HCEC 1CT (cell line): ENCODE measurements around the gene CLDND2.

Source experiments
- DNase-seq: peaks from one replicate; pipeline ENCODE4 v3.0.0-alpha.2; 2017

The CLDND2 gene

GRCh38 chr19:51352783-51353360 lies 15.9 kb downstream of the CLDND2 start:
- no peak for DNase-seq

DNA sequence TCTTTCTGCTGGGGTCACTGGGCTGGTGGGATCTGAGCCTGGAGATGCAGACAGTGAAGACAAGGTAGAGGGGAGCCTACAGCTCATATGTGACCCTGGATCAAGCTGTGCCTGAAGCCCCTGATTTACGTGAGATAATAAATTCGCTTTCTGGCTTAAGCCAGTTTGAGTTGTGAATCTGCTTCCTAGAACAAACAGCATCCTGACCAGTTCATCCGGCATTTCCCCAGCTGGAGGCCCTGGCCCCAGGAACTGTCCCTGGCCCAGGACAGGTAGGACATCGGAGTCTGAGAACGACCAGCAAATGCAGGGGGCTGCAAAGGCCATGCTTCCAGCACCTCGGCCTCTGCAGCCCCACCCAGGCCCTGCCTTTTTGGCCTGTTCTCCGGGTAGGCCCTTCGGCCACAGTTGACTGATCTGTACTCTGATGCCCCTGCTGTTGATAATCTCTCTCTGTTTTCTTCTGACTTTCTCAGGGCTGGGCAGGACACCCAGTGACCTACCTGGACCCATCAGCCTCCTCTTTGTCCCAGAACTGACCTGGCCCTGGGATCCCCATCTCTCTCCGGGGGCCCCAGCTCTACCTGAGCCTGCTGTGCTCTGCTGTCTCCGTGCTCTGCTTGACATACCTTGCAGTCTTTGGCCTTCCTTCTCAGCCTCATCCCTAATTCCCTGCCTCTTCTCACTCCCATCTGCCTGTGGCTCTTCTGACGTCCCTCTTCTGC lies 17.4 kb downstream of the CLDND2 start:
- no peak for DNase-seq

GRCh38 chr19:51347209-51347928 lies 21.4 kb downstream of the CLDND2 start:
- no peak for DNase-seq

DNA sequence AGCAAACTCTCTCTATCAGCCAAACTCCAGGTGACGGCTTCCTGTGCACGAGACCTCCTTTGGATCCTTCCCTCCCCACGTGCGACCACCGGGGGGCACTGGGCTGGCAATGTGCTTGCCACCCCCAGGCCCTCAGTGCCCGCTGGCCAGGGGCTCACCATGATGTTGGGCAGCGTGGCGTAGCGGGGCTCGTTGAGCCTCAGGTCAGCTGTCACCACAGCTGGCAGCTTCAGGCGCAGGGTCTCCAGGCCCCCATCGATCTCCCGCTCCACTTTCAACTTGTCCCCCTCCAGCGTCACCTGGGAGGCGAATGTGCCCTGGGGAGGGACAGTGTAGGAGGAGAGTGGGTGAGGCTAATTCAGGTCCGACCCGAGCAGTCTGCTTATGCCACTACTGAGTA lies 22.1 kb downstream of the CLDND2 start:
- DNase-seq: no peak

- DNase-seq: no peak
These were observed 23.7 kb downstream of the CLDND2 start for GRCh38 chr19:51345076-51345620.

GRCh38 chr19:51342631-51343569 lies 25.9 kb downstream of the CLDND2 start:
- DNase-seq: no peak

DNA sequence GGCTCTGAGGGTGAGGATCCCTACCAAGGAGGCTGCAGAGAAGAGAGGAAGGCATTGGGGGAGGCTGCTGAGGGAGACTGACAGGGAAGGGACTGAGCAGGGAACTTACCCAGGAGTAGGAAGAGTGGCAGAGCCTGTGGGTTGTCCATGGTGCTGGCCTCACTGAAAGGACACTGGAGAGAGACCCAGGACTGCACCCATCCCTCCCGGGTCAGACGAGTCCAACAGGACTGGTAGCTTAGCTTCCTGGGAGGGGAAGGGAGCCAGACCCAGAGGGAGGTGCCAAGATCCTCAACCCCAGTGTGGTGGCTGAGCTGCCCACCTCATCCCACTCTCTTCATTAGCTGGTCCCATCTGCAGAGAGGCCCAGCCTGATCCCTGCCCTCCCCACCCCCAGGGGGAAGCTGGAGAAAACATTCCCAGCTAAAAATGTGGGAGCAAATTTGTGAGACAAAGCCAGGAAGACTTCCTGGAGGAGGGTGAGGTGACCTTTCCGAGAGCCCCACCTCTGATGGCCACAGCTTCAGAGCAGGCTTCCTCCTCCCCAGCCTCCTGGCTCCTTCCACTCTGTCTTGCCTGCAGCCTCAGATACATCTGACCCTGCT lies 26.7 kb downstream of the CLDND2 start, which contains the start of gene VSIG10L:
VSIG10L (minus strand) TSS at position 164 of the 605 bp plus-strand sequence; CDS start at position 149, 15 bp downstream.
- no peak for DNase-seq

DNA sequence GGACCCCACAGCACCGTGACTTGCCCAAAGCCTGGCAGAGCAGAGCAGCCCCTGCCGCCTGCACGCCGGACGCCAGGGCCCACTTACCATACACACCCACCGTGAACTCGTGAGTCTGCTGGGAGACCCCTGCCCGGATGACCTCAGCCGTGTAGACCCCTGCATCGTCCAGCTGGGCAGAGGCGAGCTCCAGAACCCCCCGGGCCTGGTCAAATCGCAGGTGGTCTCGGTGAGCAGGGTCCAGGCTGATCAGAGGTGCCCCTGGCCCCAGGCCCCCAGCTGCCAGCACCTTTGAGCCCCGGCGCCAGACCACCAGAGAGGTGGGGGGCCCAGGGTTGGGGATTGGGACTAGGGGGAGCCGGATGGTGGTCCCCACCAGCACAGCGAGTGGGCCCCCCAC lies 27.7 kb downstream of the CLDND2 start:
- no peak for DNase-seq

GRCh38 chr19:51339687-51340656 lies 28.8 kb downstream of the CLDND2 start:
- peak; percentile 96 for DNase-seq

DNA sequence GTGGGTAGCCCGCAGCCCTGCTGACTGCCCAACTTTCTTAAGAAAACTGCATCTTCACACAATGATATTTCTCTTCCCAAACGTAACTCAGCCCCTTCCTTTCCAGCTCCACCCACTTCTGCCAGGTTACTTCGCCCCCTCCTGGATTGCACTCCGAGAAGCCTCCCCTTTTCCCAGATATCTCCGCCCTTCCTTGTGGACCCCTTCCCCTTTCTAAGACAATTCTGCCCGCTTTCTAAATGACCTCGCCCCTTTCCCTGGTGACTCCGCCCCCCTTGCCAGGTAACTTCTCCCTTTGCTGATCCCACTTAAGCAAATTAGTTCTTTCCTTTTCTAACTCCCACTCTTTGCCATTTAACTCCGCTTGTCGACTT lies 29.5 kb downstream of the CLDND2 start:
- DNase-seq: no peak

GRCh38 chr19:51338563-51339312 lies 30.1 kb downstream of the CLDND2 start:
- peak; percentile 62 for DNase-seq

GRCh38 chr19:51337861-51338562 lies 30.8 kb downstream of the CLDND2 start:
- no peak for DNase-seq

DNA sequence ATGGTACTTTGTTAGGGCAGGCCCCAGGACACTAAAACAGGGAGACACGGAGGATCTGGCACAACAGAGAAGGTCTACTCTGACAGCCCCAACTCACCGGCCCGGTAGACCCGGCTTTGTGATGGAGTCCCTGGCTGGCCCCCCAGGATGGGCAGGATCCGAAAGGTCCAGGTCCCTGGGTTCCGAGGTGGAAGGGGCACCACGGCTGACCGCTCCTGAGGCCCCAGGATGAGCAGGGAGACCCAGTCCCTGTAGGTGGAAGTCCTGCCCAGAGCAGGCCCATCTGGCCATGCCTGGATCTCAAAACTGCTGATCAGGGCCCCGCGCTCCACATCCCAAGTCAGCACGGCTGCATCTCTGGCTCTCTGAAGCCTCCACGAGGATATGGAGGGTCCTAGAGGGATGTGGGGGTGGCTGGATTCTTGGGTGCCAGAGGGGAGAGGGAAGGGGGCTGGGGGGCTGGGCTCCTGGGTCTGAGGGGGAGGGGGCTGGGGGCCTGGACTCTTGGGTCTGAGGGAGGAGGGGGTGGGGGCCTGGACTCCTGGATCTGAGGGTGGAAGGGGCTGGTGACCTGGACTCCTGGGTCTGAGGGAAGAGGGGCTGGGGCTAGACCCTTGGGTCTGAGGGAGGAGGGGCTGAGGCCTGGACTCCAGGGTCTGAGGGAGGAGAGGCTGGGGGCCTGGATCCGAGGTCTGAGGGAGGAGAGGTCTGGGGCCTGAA lies 31.5 kb downstream of the CLDND2 start:
- DNase-seq: no peak

GRCh38 chr19:51333836-51334460 lies 34.9 kb downstream of the CLDND2 start:
- DNase-seq: no peak

DNA sequence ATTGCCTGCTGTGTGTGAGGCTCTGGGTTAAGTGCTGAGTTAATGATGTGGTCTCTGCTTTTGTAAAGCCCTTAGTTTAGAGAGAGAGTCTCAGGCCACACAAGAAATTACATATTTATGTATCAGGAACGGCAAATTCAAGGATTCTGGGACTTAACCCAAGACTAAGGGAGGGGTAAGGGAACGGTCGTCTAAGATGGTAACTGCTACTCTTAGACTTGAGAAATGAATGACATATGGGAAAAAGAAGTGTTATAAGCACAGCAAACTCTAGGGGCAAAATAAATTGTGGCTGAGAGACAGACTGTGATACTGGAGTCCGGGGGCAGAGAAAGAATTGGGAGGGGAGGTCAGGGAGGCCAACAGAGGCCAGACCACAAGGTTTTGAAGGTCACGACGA lies 37.1 kb downstream of the CLDND2 start:
- no peak for DNase-seq

GRCh38 chr19:51331193-51331592 lies 37.6 kb downstream of the CLDND2 start:
- no peak for DNase-seq

GRCh38 chr19:51330366-51330765 lies 38.4 kb downstream of the CLDND2 start:
- no peak for DNase-seq

DNA sequence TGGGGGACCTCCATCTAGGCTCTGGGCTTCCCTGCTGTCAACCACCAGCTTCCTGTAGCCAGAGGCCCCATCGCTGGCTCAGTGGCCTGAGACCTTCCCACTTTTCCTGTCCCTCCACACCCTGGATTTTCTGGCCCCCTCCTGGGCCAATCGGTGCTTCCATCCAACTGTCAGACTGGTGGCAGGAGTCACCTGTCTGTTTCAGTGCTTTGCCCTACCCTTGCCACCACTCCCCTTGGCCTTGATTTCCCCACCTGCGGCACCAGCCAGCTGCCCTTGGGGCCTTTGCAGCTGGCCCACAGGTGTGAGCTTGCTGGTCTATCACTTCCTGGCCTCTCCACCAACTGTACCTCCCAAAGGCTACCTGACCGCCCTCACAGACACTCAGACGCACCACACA lies 39.4 kb downstream of the CLDND2 start:
- DNase-seq: no peak
